Naive thymus-derived CD4-positive, alpha-beta T cell (primary cell): ENCODE data around the gene UBE2S. TPM values are rescaled to one million over a fixed set of nuclear protein-coding genes. Genes with fewer than 3 reads are reported as not detected.
A peak's percentile ranks its signal among the peaks of the same experiment; 100 is the strongest.
"Not testable (repeated sequence)": the region's sequence is repeated elsewhere in the genome, so short reads cannot be mapped to it uniquely, and the experiment has no call there.

Source experiments
- ATAC-seq: fragments of 150-1000 bp; cut with Tn5 transposase; 2 replicates; pipeline ENCODE4 v1.10.0; 2021; ENCODE audit warnings: mild to moderate bottlenecking, moderate library complexity
- CTCF ChIA-PET: fragments of 350-600 bp; sonication (Branson Sonifier 250); formaldehyde crosslinking; loops from one replicate; lab custom pipeline; 2021; ENCODE audit warnings: antibody characterized with exemption; lab: Charles Lee
- POLR2A ChIA-PET: fragments of 350-600 bp; sonication (Branson Sonifier 250); formaldehyde crosslinking; loops from one replicate; lab custom pipeline; 2021; ENCODE audit warnings: antibody characterized with exemption, inconsistent platforms; lab: Charles Lee
- DNase-seq, 9 donors: peaks; one replicate each; pipeline versions ENCODE4 v3.0.0 to v3.0.0-alpha.2; 2020 to 2022; ENCODE audit warnings: mixed read lengths in 1 of 9
- H3K27ac ChIP-seq: one replicate; pipeline ENCODE4 v1.7.0; 2013; ENCODE audit warnings: mild to moderate bottlenecking, low read depth, low read length, moderate library complexity
- H3K27me3 ChIP-seq, 2 donors: one replicate each; pipeline ENCODE4 v1.7.0; 2013; ENCODE audit warnings: low read length in 2 of 2, mild to moderate bottlenecking in 2 of 2, moderate library complexity in 2 of 2; ENCODE audit not compliant: control insufficient read depth in 2 of 2, insufficient read depth in 2 of 2
- H3K36me3 ChIP-seq, 3 experiments: 1 replicate in 2 of 3; 2 replicates in 1 of 3; pipeline ENCODE4 v1.7.0; 2013; ENCODE audit warnings: low read length in 3 of 3, mild to moderate bottlenecking in 3 of 3, moderate library complexity in 1 of 3; ENCODE audit not compliant: insufficient read depth in 3 of 3, control insufficient read depth in 2 of 3
- H3K4me1 ChIP-seq, 2 donors: one replicate each; pipeline ENCODE4 v1.7.0; 2013; ENCODE audit warnings: low read length in 2 of 2, mild to moderate bottlenecking in 2 of 2, moderate library complexity in 1 of 2; ENCODE audit not compliant: control insufficient read depth in 2 of 2, insufficient read depth in 2 of 2
- H3K4me3 ChIP-seq: 2 replicates; pipeline ENCODE4 v1.7.0; 2013; ENCODE audit warnings: mild to moderate bottlenecking, low read length
- H3K9me3 ChIP-seq, 3 experiments: 1 replicate in 2 of 3; 2 replicates in 1 of 3; pipeline ENCODE4 v1.7.0; 2013; ENCODE audit warnings: low read length in 3 of 3; ENCODE audit not compliant: control insufficient read depth in 2 of 3
- H3K27ac Mint-ChIP-seq, 9 donors: one replicate each; pipeline ENCODE4 v1.8.0; 2020 to 2022; ENCODE audit warnings: mixed read lengths in 9 of 9, mild to moderate bottlenecking in 8 of 9, moderate library complexity in 5 of 9, inconsistent platforms in 2 of 9
- H3K27me3 Mint-ChIP-seq, 5 donors: one replicate each; pipeline ENCODE4 v1.8.0; 2021 to 2022; ENCODE audit warnings: mixed read lengths in 5 of 5, mild to moderate bottlenecking in 1 of 5
- H3K36me3 Mint-ChIP-seq, 5 donors: one replicate each; pipeline ENCODE4 v1.8.0; 2020 to 2022; ENCODE audit warnings: mixed read lengths in 5 of 5, mild to moderate bottlenecking in 3 of 5, inconsistent platforms in 1 of 5
- H3K4me1 Mint-ChIP-seq, 7 donors: one replicate each; pipeline ENCODE4 v1.8.0; 2020 to 2022; ENCODE audit warnings: mixed read lengths in 7 of 7, mild to moderate bottlenecking in 3 of 7, inconsistent platforms in 1 of 7
- H3K4me3 Mint-ChIP-seq, 10 donors: one replicate each; pipeline ENCODE4 v1.8.0; 2020 to 2022; ENCODE audit warnings: mild to moderate bottlenecking in 10 of 10, mixed read lengths in 10 of 10, moderate library complexity in 6 of 10, inconsistent platforms in 2 of 10
- H3K9me3 Mint-ChIP-seq, 11 donors: one replicate each; pipeline ENCODE4 v1.8.0; 2020 to 2022; ENCODE audit warnings: mixed read lengths in 11 of 11, mild to moderate bottlenecking in 4 of 11, inconsistent platforms in 1 of 11, moderate library complexity in 1 of 11
- intact Hi-C, 2 donors: fragments of 100-400 bp; cut with micrococcal nuclease; formaldehyde crosslinking; loops; one replicate each; pipeline ENCODE4 v1.15.1; 2023
- polyA plus RNA-seq, 2 donors: library from polyadenylated mRNA; unstranded; fragments of 300-500 nt; fragmentation: Illumina TruSeq; gene quantifications; one replicate each; pipeline ENCODE4 v1.2.3, GENCODE V29; 2021
- total RNA-seq, 6 experiments: library from RNA in 5 of 6; stranded (reverse) in 5 of 6; gene quantifications; 1 replicate in 5 of 6; 2 replicates in 1 of 6; pipeline ENCODE4 v1.2.3 and lab custom pipeline; 2021 to 2026

Gene UBE2S
- total and polyA plus RNA-seq, 7 experiments from 2014 or later: 15.3 to 141 (median 20.4) TPM

- no peaks in the 10 kb centered on the region for H3K9me3 ChIP-seq
- H3K27ac Mint-ChIP-seq: no peak overlapping the region
- intact Hi-C loops: no loop called here
- ATAC-seq (no peak), DNase-seq (no peak)
- H3K4me1 ChIP-seq: no peaks in the 10 kb centered on the region
- ChIA-PET POLR2A (no interaction called here), CTCF (no interaction called here)
- no peak overlapping the region for H3K27ac ChIP-seq
- no peak overlapping the region for H3K4me3 Mint-ChIP-seq
- peaks cover 0 to 4% (median 0%) of the 10 kb centered on the region in 5 donors for H3K36me3 Mint-ChIP-seq
- no peak overlapping the region for H3K4me3 ChIP-seq
- peaks cover 0 to 4% (median 0%) of the 10 kb centered on the region in 7 donors for H3K4me1 Mint-ChIP-seq
- peaks cover 19 to 35% (median 32%) of the 10 kb centered on the region in 5 donors for H3K27me3 Mint-ChIP-seq
- H3K9me3 Mint-ChIP-seq: peaks cover 0 to 9% (median 4%) of the 10 kb centered on the region in 11 donors
- H3K36me3 ChIP-seq: no peaks in the 10 kb centered on the region
- H3K27me3 ChIP-seq: peaks cover 0 to 7% of the 10 kb centered on the region in 2 donors
These were observed 23.6 kb upstream of the UBE2S start for GRCh38 chr19:55431183-55431582.

GRCh38 chr19:55426042-55426441, 18.5 kb upstream of the UBE2S start:
- CTCF ChIA-PET: no interaction called here
- ATAC-seq: no peak
- H3K36me3 Mint-ChIP-seq: peaks cover 0 to 4% (median 0%) of the 10 kb centered on the region in 5 donors
- H3K27ac ChIP-seq: no peak overlapping the region
- POLR2A ChIA-PET: interaction anchor here (0.6 to 2.0 kb wide), 2 partner anchors 23 to 50 kb away, joined by 3 to 4 read pairs; partner anchors contain the start of gene ZNF628
- H3K27ac Mint-ChIP-seq: no peak overlapping the region
- H3K27me3 Mint-ChIP-seq: peaks cover 12 to 25% (median 18%) of the 10 kb centered on the region in 5 donors
- no peak for DNase-seq
- H3K9me3 Mint-ChIP-seq: peaks cover 0 to 3% (median 1%) of the 10 kb centered on the region in 11 donors
- no peaks in the 10 kb centered on the region for H3K27me3 ChIP-seq
- H3K4me1 Mint-ChIP-seq: peaks cover 6 to 17% (median 14%) of the 10 kb centered on the region in 7 donors
- no peak overlapping the region for H3K4me3 Mint-ChIP-seq
- H3K4me3 ChIP-seq: no peak overlapping the region
- intact Hi-C loops: no loop called here
- H3K36me3 ChIP-seq: no peaks in the 10 kb centered on the region
- H3K4me1 ChIP-seq: peaks cover 12 to 13% of the 10 kb centered on the region in 2 donors
- H3K9me3 ChIP-seq: no peaks in the 10 kb centered on the region

GRCh38 chr19:55424518-55424917, 16.9 kb upstream of the UBE2S start:
- H3K4me3 ChIP-seq: no peak overlapping the region
- ATAC-seq (no peak), DNase-seq (no peak)
- peaks cover 0 to 28% (median 4%) of the 10 kb centered on the region in 5 donors for H3K27me3 Mint-ChIP-seq
- H3K4me1 ChIP-seq: peaks cover 16 to 23% of the 10 kb centered on the region in 2 donors
- H3K9me3 ChIP-seq: no peaks in the 10 kb centered on the region
- no peak overlapping the region for H3K4me3 Mint-ChIP-seq
- intact Hi-C loops: no loop called here
- peaks cover 0 to 4% (median 0%) of the 10 kb centered on the region in 5 donors for H3K36me3 Mint-ChIP-seq
- CTCF ChIA-PET: interaction anchor here (0.6 kb wide), 1 partner anchor 363 kb away, joined by 3 read pairs; no protein-coding TSS in a partner anchor
- H3K36me3 ChIP-seq: no peaks in the 10 kb centered on the region
- no peak overlapping the region for H3K27ac Mint-ChIP-seq
- peaks cover 7 to 33% (median 24%) of the 10 kb centered on the region in 7 donors for H3K4me1 Mint-ChIP-seq
- POLR2A ChIA-PET: interaction anchor here (0.6 to 1.0 kb wide), 2 partner anchors 15 to 52 kb away, joined by 3 to 4 read pairs; no protein-coding TSS in a partner anchor
- H3K27me3 ChIP-seq: no peaks in the 10 kb centered on the region
- no peaks in the 10 kb centered on the region for H3K9me3 Mint-ChIP-seq
- H3K27ac ChIP-seq: no peak overlapping the region

- no peaks in the 10 kb centered on the region for H3K9me3 ChIP-seq
- H3K27me3 ChIP-seq: no peaks in the 10 kb centered on the region
- no peak overlapping the region for H3K27ac ChIP-seq
- Mint-ChIP-seq H3K4me3 (peak overlapping the region in 1 of 10 donors; percentile 25), H3K36me3 (peaks cover 0 to 3% (median 0%) of the 10 kb centered on the region in 5 donors), H3K9me3 (no peaks in the 10 kb centered on the region), H3K27ac (peak overlapping the region in 2 of 9 donors; percentile 39 to 62), H3K27me3 (peaks cover 0 to 27% (median 0%) of the 10 kb centered on the region in 5 donors), H3K4me1 (peaks cover 7 to 35% (median 24%) of the 10 kb centered on the region in 7 donors)
- H3K4me3 ChIP-seq: no peak overlapping the region
- peaks cover 16 to 23% of the 10 kb centered on the region in 2 donors for H3K4me1 ChIP-seq
- DNase-seq (no peak), ATAC-seq (no peak)
- H3K36me3 ChIP-seq: no peaks in the 10 kb centered on the region
- CTCF ChIA-PET: interaction anchor here (0.6 kb wide), 1 partner anchor 202 kb away, joined by 4 read pairs; no protein-coding TSS in a partner anchor
- POLR2A ChIA-PET: no interaction called here
- intact Hi-C loops: no loop called here
These were observed 15.8 kb upstream of the UBE2S start for GRCh38 chr19:55423225-55424005.

- Mint-ChIP-seq H3K27ac (peak overlapping the region in 8 of 9 donors; percentile 67 to 89 (median 78)), H3K27me3 (peaks cover 0 to 30% (median 0%) of the 10 kb centered on the region in 5 donors), H3K4me1 (peaks cover 7 to 40% (median 29%) of the 10 kb centered on the region in 7 donors), H3K4me3 (peak overlapping the region; percentile 51 to 83 (median 74))
- ChIA-PET CTCF (interaction anchor here (1.0 to 1.8 kb wide), 2 partner anchors 82 to 129 kb away, joined by 3 to 4 read pairs; no protein-coding TSS in a partner anchor), POLR2A (interaction anchor here (0.6 to 2.1 kb wide), 4 partner anchors 14 to 1264 kb away, joined by 3 to 8 read pairs (median 3); partner anchors contain the start of genes UBE2S, ZNF628 and ZNF784)
- intact Hi-C loops, H3K36me3 Mint-ChIP-seq, H3K9me3 ChIP-seq, H3K4me3 ChIP-seq, H3K27me3 ChIP-seq, H3K9me3 Mint-ChIP-seq, H3K36me3 ChIP-seq: not testable (repeated sequence)
- Histone ChIP-seq H3K27ac (peak overlapping the region; percentile 14), H3K4me1 (peaks cover 16 to 29% of the 10 kb centered on the region in 2 donors)
- ATAC-seq (peak; percentile 81), DNase-seq (peak in 7 of 9 donors; percentile 36 to 55 (median 49))
These were observed 13.7 kb upstream of the UBE2S start for GRCh38 chr19:55421281-55421680.

GRCh38 chr19:55419624-55420236, 12.1 kb upstream of the UBE2S start:
- POLR2A ChIA-PET: interaction anchor here (1.0 to 2.1 kb wide), 2 partner anchors 11 to 12 kb away, joined by 4 to 7 read pairs; partner anchors contain the start of gene UBE2S
- H3K4me3 Mint-ChIP-seq: peak overlapping the region in 2 of 10 donors; percentile 18 to 36
- Histone ChIP-seq H3K4me3 (no peak overlapping the region), H3K36me3 (no peaks in the 10 kb centered on the region), H3K9me3 (no peaks in the 10 kb centered on the region), H3K27ac (no peak overlapping the region), H3K4me1 (peaks cover 16 to 29% of the 10 kb centered on the region in 2 donors), H3K27me3 (no peaks in the 10 kb centered on the region)
- CTCF ChIA-PET: interaction anchor here (0.5 to 2.4 kb wide), 7 partner anchors 9 to 1390 kb away, joined by 3 to 11 read pairs (median 3); no protein-coding TSS in a partner anchor
- peaks cover 7 to 40% (median 25%) of the 10 kb centered on the region in 7 donors for H3K4me1 Mint-ChIP-seq
- no peaks in the 10 kb centered on the region for H3K9me3 Mint-ChIP-seq
- peaks cover 0 to 31% (median 0%) of the 10 kb centered on the region in 5 donors for H3K27me3 Mint-ChIP-seq
- intact Hi-C loops: loop anchor here (2.0 to 10.0 kb wide), 3 partner anchors 33 to 535 kb away; no protein-coding TSS in a partner anchor
- peak overlapping the region in 3 of 9 donors; percentile 34 to 70 (median 64) for H3K27ac Mint-ChIP-seq
- DNase-seq (no peak), ATAC-seq (no peak)
- no peaks in the 10 kb centered on the region for H3K36me3 Mint-ChIP-seq
